ENCODE results near the gene BCL2L14. TPM values are rescaled to one million over a fixed set of nuclear protein-coding genes. Genes with fewer than 3 reads are reported as not detected.

The BCL2L14 gene
- total and polyA plus RNA-seq, 10 donors, result 0.13 to 2.2 (median 0.91) TPM; not detected in 1

- WGBS, 5 donors, result 69 to 84% (median 76%) methylated on average over 3 of the region's 3 CpGs
- Histone ChIP-seq H3K4me1 (peaks cover 0 to 9% (median 0%) of the 10 kb centered on the region in 6 donors), H3K27me3 (replicated peaks in 1 of 7) (no peaks in the 10 kb centered on the region), H3K36me3 (no peaks in the 10 kb centered on the region), H3K27ac (peak overlapping the region in 4 of 8 donors; percentile 42 to 56 (median 50)), H3K4me3 (no peak overlapping the region), H3K9me3 (no peaks in the 10 kb centered on the region)
- TF ChIP-seq CTCF (IDR thresholded peaks at IDR 0.05 in 8 of 11, conservative IDR thresholded peaks at IDR 0.05 in 3 of 11) (peak in 5 of 11 experiments; percentile 17 to 46 (median 37)), POLR2AphosphoS5 (IDR thresholded peaks at IDR 0.05) (no peak), POLR2A (IDR thresholded peaks at IDR 0.05) (no peak)
- intact Hi-C loops (cut with DNase I; ENCODE audit: low total_unique reads), result loop anchor here (10.0 kb wide), 1 partner anchor 243 kb away; no protein-coding TSS in a partner anchor
- no peak for DNase-seq
These were observed 11.2 kb downstream of the BCL2L14 start for GRCh38 chr12:12081836-12082497.

GRCh38 chr12:12083688-12084087 is 12.9 kb downstream of the BCL2L14 start:
- Histone ChIP-seq H3K9me3 (no peaks in the 10 kb centered on the region), H3K4me1 (peaks cover 0 to 9% (median 0%) of the 10 kb centered on the region in 6 donors), H3K4me3 (no peak overlapping the region), H3K27me3 (replicated peaks in 1 of 7) (peaks cover 0 to 1% (median 0%) of the 10 kb centered on the region in 7 donors), H3K27ac (no peak overlapping the region), H3K36me3 (no peaks in the 10 kb centered on the region)
- DNase-seq, result no peak
- WGBS, 5 donors, result 78 to 95% (median 85%) methylated on average over 8 of the region's 8 CpGs
- TF ChIP-seq POLR2AphosphoS5 (IDR thresholded peaks at IDR 0.05) (no peak), POLR2A (IDR thresholded peaks at IDR 0.05) (no peak), CTCF (IDR thresholded peaks at IDR 0.05 in 8 of 11, conservative IDR thresholded peaks at IDR 0.05 in 3 of 11) (no peak)
- intact Hi-C loops (cut with DNase I; ENCODE audit: low total_unique reads), result loop anchor here (10.0 kb wide), 1 partner anchor 241 kb away; no protein-coding TSS in a partner anchor

DNA sequence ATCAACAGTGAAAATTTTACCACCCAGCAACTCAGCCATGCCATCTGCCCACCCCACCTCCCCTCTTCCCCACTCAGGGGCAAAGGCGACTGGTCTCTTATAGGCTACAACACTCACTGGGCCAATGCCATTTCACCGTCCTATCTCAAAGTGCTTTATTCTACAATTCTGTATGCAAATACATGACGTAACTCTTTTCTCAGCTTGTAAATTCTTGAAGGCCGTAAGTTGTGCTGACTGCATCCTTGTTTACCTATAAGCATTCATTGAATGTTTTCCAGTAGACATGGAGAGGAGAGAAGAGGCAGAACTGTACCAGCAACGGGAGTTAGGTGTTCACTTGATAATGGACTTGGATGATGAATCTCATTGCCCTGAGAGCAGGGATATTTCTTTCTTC is 15.6 kb downstream of the BCL2L14 start:
- peaks cover 0 to 15% (median 0%) of the 10 kb centered on the region in 7 donors for H3K27me3 ChIP-seq (replicated peaks in 1 of 7)
- peaks cover 0 to 9% (median 0%) of the 10 kb centered on the region in 6 donors for H3K4me1 ChIP-seq
- no peaks in the 10 kb centered on the region for H3K36me3 ChIP-seq
- H3K27ac ChIP-seq, result no peak overlapping the region
- H3K9me3 ChIP-seq, result no peaks in the 10 kb centered on the region
- no peak overlapping the region for H3K4me3 ChIP-seq
- WGBS, 5 donors, result 85 to 98% (median 91%) methylated on average over 5 of the region's 5 CpGs
- TF ChIP-seq CTCF (IDR thresholded peaks at IDR 0.05 in 8 of 11, conservative IDR thresholded peaks at IDR 0.05 in 3 of 11), result no peak
- TF ChIP-seq POLR2AphosphoS5 (IDR thresholded peaks at IDR 0.05), result no peak
- no peak for TF ChIP-seq POLR2A (IDR thresholded peaks at IDR 0.05)
- intact Hi-C loops (cut with DNase I; ENCODE audit: low total_unique reads), result loop anchor here (10.0 kb wide), 1 partner anchor 238 kb away; no protein-coding TSS in a partner anchor
- no peak for DNase-seq

- TF ChIP-seq POLR2AphosphoS5 (IDR thresholded peaks at IDR 0.05) (no peak), POLR2A (IDR thresholded peaks at IDR 0.05) (no peak), CTCF (IDR thresholded peaks at IDR 0.05 in 8 of 11, conservative IDR thresholded peaks at IDR 0.05 in 3 of 11) (no peak)
- intact Hi-C loops (cut with DNase I; ENCODE audit: low total_unique reads), result loop anchor here (10.0 kb wide), 1 partner anchor 238 kb away; no protein-coding TSS in a partner anchor
These were observed 16.4 kb downstream of the BCL2L14 start for GRCh38 chr12:12086973-12087692.

More at GRCh38 chr12:12086973-12087692, 16.4 kb downstream of the BCL2L14 start:
- H3K27ac ChIP-seq, result no peak overlapping the region
- peaks cover 0 to 2% (median 0%) of the 10 kb centered on the region in 6 donors for H3K4me1 ChIP-seq
- DNase-seq, result no peak
- H3K27me3 ChIP-seq (replicated peaks in 1 of 7), result peaks cover 0 to 23% (median 0%) of the 10 kb centered on the region in 7 donors
- 85 to 94% (median 89%) methylated on average over 9 of the region's 9 CpGs for WGBS, 5 donors
- H3K36me3 ChIP-seq, result no peaks in the 10 kb centered on the region
- H3K4me3 ChIP-seq, result no peak overlapping the region
- H3K9me3 ChIP-seq, result no peaks in the 10 kb centered on the region

All from spleen (tissue), 11 donors.